SK-N-MC (cell line): Measurements from ENCODE around the gene PCLO.

Experiments
- DNase-seq: peaks from one replicate; pipeline ENCODE4 v3.0.0-alpha.2; 2011; ENCODE audit warnings: low read depth, low spot score
- H3K27ac ChIP-seq: fragments of 200-600 bp; sonication (generic); 2 replicates; pipeline ENCODE4 v1.5.1; 2016; ENCODE audit warnings: mixed run types
- H3K36me3 ChIP-seq: fragments of 200-600 bp; sonication (generic); 2 replicates; pipeline ENCODE4 v1.6.1; 2017; ENCODE audit warnings: antibody characterized with exemption, low read length, mixed read lengths; ENCODE audit not compliant: insufficient read depth
- H3K4me3 ChIP-seq: fragments of 200-600 bp; sonication (generic); 2 replicates; pipeline ENCODE4 v1.5.1; 2016
- H3K9ac ChIP-seq: fragments of 200-600 bp; sonication (generic); 2 replicates; pipeline ENCODE4 v1.8.0; 2017; ENCODE audit warnings: mixed run types, mixed read lengths; ENCODE audit not compliant: insufficient read length
- H3K9me3 ChIP-seq: fragments of 200-600 bp; sonication (generic); 2 replicates; pipeline ENCODE4 v1.6.1; 2017; ENCODE audit warnings: low read depth, mild to moderate bottlenecking, antibody characterized with exemption, low read length, moderate library complexity, mixed read lengths
- EZH2 ChIP-seq: fragments of 200-600 bp; sonication (generic); IDR thresholded peaks from one replicate; pipeline ENCODE4 v1.6.1; 2017; ENCODE audit warnings: antibody characterized with exemption
- FOXP2 ChIP-seq: optimal IDR thresholded peaks from 2 replicates; pipeline ENCODE3; 2011; ENCODE audit warnings: mild to moderate bottlenecking, moderate library complexity; ENCODE audit not compliant: insufficient read depth; ENCODE audit errors: extremely low read length, control extremely low read depth
- POLR2AphosphoS5 ChIP-seq: IDR thresholded peaks from 2 replicates; pipeline ENCODE4 v1.6.1; 2012; ENCODE audit warnings: mild to moderate bottlenecking, low read depth, low read length, borderline replicate concordance

The PCLO gene

GRCh38 chr7:82964150-82964882 lies 198.4 kb downstream of the PCLO start:
- Histone ChIP-seq H3K27ac (no peak overlapping the region), H3K9ac (no peak overlapping the region), H3K9me3 (no peaks in the 10 kb centered on the region), H3K36me3 (no peaks in the 10 kb centered on the region), H3K4me3 (no peak overlapping the region)
- DNase-seq: no peak
- no peak for TF ChIP-seq FOXP2
- no peak for TF ChIP-seq EZH2
- TF ChIP-seq POLR2AphosphoS5: no peak

- no peak overlapping the region for H3K9ac ChIP-seq
- no peak for TF ChIP-seq EZH2
- TF ChIP-seq POLR2AphosphoS5: no peak
- TF ChIP-seq FOXP2: no peak
- no peaks in the 10 kb centered on the region for H3K9me3 ChIP-seq
- DNase-seq: no peak
- H3K36me3 ChIP-seq: no peaks in the 10 kb centered on the region
- no peak overlapping the region for H3K4me3 ChIP-seq
- H3K27ac ChIP-seq: no peak overlapping the region
Measured at GRCh38 chr7:82961240-82961639, 201.4 kb downstream of the PCLO start.

- H3K4me3 ChIP-seq: no peak overlapping the region
- H3K36me3 ChIP-seq: no peaks in the 10 kb centered on the region
- no peak for DNase-seq
- no peaks in the 10 kb centered on the region for H3K9me3 ChIP-seq
- no peak for TF ChIP-seq EZH2
- no peak for TF ChIP-seq POLR2AphosphoS5
- no peak for TF ChIP-seq FOXP2
- H3K27ac ChIP-seq: no peak overlapping the region
- no peak overlapping the region for H3K9ac ChIP-seq
Measured at GRCh38 chr7:82959528-82959927, 203.2 kb downstream of the PCLO start.

GRCh38 chr7:82957521-82957920 lies 205.2 kb downstream of the PCLO start:
- no peak for DNase-seq
- TF ChIP-seq EZH2 (no peak), FOXP2 (no peak), POLR2AphosphoS5 (no peak)
- Histone ChIP-seq H3K9ac (no peak overlapping the region), H3K9me3 (no peaks in the 10 kb centered on the region), H3K4me3 (no peak overlapping the region), H3K27ac (no peak overlapping the region), H3K36me3 (no peaks in the 10 kb centered on the region)

GRCh38 chr7:82953324-82954027 lies 209.2 kb downstream of the PCLO start:
- Histone ChIP-seq H3K36me3 (no peaks in the 10 kb centered on the region), H3K9me3 (no peaks in the 10 kb centered on the region), H3K27ac (no peak overlapping the region), H3K4me3 (no peak overlapping the region), H3K9ac (no peak overlapping the region)
- no peak for DNase-seq
- TF ChIP-seq POLR2AphosphoS5 (no peak), EZH2 (no peak), FOXP2 (no peak)

- DNase-seq: no peak
- H3K9ac ChIP-seq: no peak overlapping the region
- TF ChIP-seq FOXP2 (no peak), POLR2AphosphoS5 (no peak), EZH2 (no peak)
- H3K27ac ChIP-seq: no peak overlapping the region
- no peaks in the 10 kb centered on the region for H3K36me3 ChIP-seq
- no peak overlapping the region for H3K4me3 ChIP-seq
- H3K9me3 ChIP-seq: no peaks in the 10 kb centered on the region
Measured at GRCh38 chr7:82950436-82950835, 212.2 kb downstream of the PCLO start.

- no peak overlapping the region for H3K27ac ChIP-seq
- H3K9ac ChIP-seq: no peak overlapping the region
- H3K36me3 ChIP-seq: no peaks in the 10 kb centered on the region
- no peak for DNase-seq
- H3K4me3 ChIP-seq: no peak overlapping the region
- TF ChIP-seq FOXP2 (no peak), EZH2 (no peak), POLR2AphosphoS5 (no peak)
- no peaks in the 10 kb centered on the region for H3K9me3 ChIP-seq
Measured at GRCh38 chr7:82945480-82945879, 217.2 kb downstream of the PCLO start.

- no peaks in the 10 kb centered on the region for H3K36me3 ChIP-seq
- no peaks in the 10 kb centered on the region for H3K9me3 ChIP-seq
- no peak overlapping the region for H3K4me3 ChIP-seq
- TF ChIP-seq FOXP2 (no peak), EZH2 (no peak), POLR2AphosphoS5 (no peak)
- no peak for DNase-seq
- H3K9ac ChIP-seq: no peak overlapping the region
- H3K27ac ChIP-seq: no peak overlapping the region
Measured at GRCh38 chr7:82945056-82945455, 217.6 kb downstream of the PCLO start.
